Measurements from ENCODE around the gene FERMT3. TPM values are rescaled to one million over a fixed set of nuclear protein-coding genes. Genes with fewer than 3 reads are reported as not detected.

Gene FERMT3
- polyA plus RNA-seq, 1 of the 3 experiments (the other 2 are of a cell fraction), result 1.4 TPM

- Histone ChIP-seq H4K20me1 (ENCODE audit: insufficient read depth) (no peaks in the 10 kb centered on the region), H3K27me3 (ENCODE audit: insufficient read depth) (no peaks in the 10 kb centered on the region), H3K4me3 (ENCODE audit: low read depth in 2 of 2, low read length in 1 of 2) (peak overlapping the region; percentile 17 to 49; a peak in 1 of 4 replicates), H3K4me1 (ENCODE audit: control insufficient read depth in 1 of 2, insufficient read depth in 2 of 2, low read depth in 1 of 2, low read length in 1 of 2) (peaks cover 14 to 31% of the 10 kb centered on the region in 2 experiments; a peak in 3 of 4 replicates), H3K27ac (ENCODE audit: low read depth in 2 of 2, low read length in 1 of 2) (peak overlapping the region; percentile 74 to 92), H3K9me3 (no peaks in the 10 kb centered on the region), H3K79me2 (ENCODE audit: insufficient read depth) (peaks cover 39% of the 10 kb centered on the region), H3K9ac (peak overlapping the region; percentile 53; the same call in 1 of the 2 replicates), H3K4me2 (peak overlapping the region; percentile 74; the same call in 1 of the 2 replicates), H3F3A (replicated peaks; ENCODE audit: insufficient read depth) (peaks cover 26% of the 10 kb centered on the region), H3K9me2 (no peaks in the 10 kb centered on the region), H2AFZ (ENCODE audit: low read depth) (peak overlapping the region; percentile 69; the same call in 1 of the 2 replicates), H3K36me3 (replicated peaks in 1 of 2; ENCODE audit: control insufficient read depth in 1 of 2, insufficient read depth in 2 of 2, low read length in 1 of 2) (no peaks in the 10 kb centered on the region)
- CTCF ChIA-PET, result interaction anchor here (0.9 to 2.8 kb wide), 7 partner anchors 15 to 174 kb away, joined by 3 to 9 read pairs (median 4); partner anchors contain the start of genes MACROD1, NUDT22 and TRPT1
- POLR2A ChIA-PET, result interaction anchor here (1.0 to 1.3 kb wide), 5 partner anchors 11 to 363 kb away, joined by 3 to 5 read pairs (median 3); partner anchors contain the start of genes MARK2 and RCOR2
- peak; percentile 54 for DNase-seq
- TF ChIP-seq TAF1 (IDR thresholded peaks at IDR 0.05; ENCODE audit: borderline replicate concordance, low read depth, low read length) (no peak), GABPA (IDR thresholded peaks at IDR 0.05; ENCODE audit: low read depth) (no peak), PBX3 (IDR thresholded peaks at IDR 0.05) (no peak), RXRA (IDR thresholded peaks at IDR 0.05; ENCODE audit: borderline replicate concordance, low read depth) (no peak), RFX5 (IDR thresholded peaks at IDR 0.05; ENCODE audit: low read length) (no peak), NFIC (IDR thresholded peaks at IDR 0.05; ENCODE audit: borderline replicate concordance) (no peak), EZH2phosphoT487 (IDR thresholded peaks at IDR 0.05; ENCODE audit: borderline replicate concordance, low read depth) (no peak), SIN3A (IDR thresholded peaks at IDR 0.05; ENCODE audit: borderline replicate concordance, low read depth, low read length) (no peak), NRF1 (IDR thresholded peaks at IDR 0.05; ENCODE audit: low read depth, low read length) (no peak), RAD21 (IDR thresholded peaks at IDR 0.05; ENCODE audit: low read length) (no peak), YY1 (IDR thresholded peaks at IDR 0.05; ENCODE audit: low read depth) (no peak), GATA2 (CRISPR knock-in tag; IDR thresholded peaks at IDR 0.05) (no peak), TCF12 (IDR thresholded peaks at IDR 0.05) (no peak), MXI1 (IDR thresholded peaks at IDR 0.05; ENCODE audit: low read depth, low read length) (no peak), MEF2A (IDR thresholded peaks at IDR 0.05; ENCODE audit: borderline replicate concordance, low read depth) (no peak)
- TF ChIP-seq, protein P1, sequence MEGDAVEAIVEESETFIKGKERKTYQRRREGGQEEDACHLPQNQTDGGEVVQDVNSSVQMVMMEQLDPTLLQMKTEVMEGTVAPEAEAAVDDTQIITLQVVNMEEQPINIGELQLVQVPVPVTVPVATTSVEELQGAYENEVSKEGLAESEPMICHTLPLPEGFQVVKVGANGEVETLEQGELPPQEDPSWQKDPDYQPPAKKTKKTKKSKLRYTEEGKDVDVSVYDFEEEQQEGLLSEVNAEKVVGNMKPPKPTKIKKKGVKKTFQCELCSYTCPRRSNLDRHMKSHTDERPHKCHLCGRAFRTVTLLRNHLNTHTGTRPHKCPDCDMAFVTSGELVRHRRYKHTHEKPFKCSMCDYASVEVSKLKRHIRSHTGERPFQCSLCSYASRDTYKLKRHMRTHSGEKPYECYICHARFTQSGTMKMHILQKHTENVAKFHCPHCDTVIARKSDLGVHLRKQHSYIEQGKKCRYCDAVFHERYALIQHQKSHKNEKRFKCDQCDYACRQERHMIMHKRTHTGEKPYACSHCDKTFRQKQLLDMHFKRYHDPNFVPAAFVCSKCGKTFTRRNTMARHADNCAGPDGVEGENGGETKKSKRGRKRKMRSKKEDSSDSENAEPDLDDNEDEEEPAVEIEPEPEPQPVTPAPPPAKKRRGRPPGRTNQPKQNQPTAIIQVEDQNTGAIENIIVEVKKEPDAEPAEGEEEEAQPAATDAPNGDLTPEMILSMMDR (IDR thresholded peaks at IDR 0.05), result no peak
- TF ChIP-seq, protein P2, sequence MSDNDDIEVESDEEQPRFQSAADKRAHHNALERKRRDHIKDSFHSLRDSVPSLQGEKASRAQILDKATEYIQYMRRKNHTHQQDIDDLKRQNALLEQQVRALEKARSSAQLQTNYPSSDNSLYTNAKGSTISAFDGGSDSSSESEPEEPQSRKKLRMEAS (IDR thresholded peaks at IDR 0.05; ENCODE audit: low read depth), result no peak
- WGBS (ENCODE audit: low lambda C conversion rate), result 52% methylated on average over 5 of the region's 5 CpGs
These were observed 25.6 kb upstream of the FERMT3 start for GRCh38 chr11:64180891-64181290.

Data from SK-N-SH (cell line).